ENCODE data around the gene HDAC4.

HDAC4 gene

GRCh38 chr2:239267288-239267951, 133.4 kb downstream of the HDAC4 start:
- H3K9me3 ChIP-seq: no peaks in the 10 kb centered on the region
- peak overlapping the region; percentile 82 to 91 for H3K4me3 ChIP-seq (ENCODE audit: low read depth in 1 of 2, low read length in 1 of 2)
- H3K27me3 ChIP-seq: no peaks in the 10 kb centered on the region
- peak; percentile 61 for TF ChIP-seq CTCF (IDR thresholded peaks at IDR 0.05)
- H3K27ac ChIP-seq: peak overlapping the region; percentile 93
- H3K4me1 ChIP-seq (ENCODE audit: control insufficient read depth in 1 of 2, insufficient read depth in 1 of 2, low read depth in 1 of 2, low read length in 1 of 2): peaks cover 84 to 96% of the 10 kb centered on the region in 2 experiments
- no peaks in the 10 kb centered on the region for H3K36me3 ChIP-seq

GRCh38 chr2:239266779-239267287, 134.0 kb downstream of the HDAC4 start:
- H3K36me3 ChIP-seq: no peaks in the 10 kb centered on the region
- H3K9me3 ChIP-seq: no peaks in the 10 kb centered on the region
- H3K4me3 ChIP-seq (ENCODE audit: low read depth in 1 of 2, low read length in 1 of 2): peak overlapping the region; percentile 82 to 91
- no peak for TF ChIP-seq CTCF (IDR thresholded peaks at IDR 0.05)
- peaks cover 80 to 99% of the 10 kb centered on the region in 2 experiments for H3K4me1 ChIP-seq (ENCODE audit: control insufficient read depth in 1 of 2, insufficient read depth in 1 of 2, low read depth in 1 of 2, low read length in 1 of 2)
- H3K27me3 ChIP-seq: no peaks in the 10 kb centered on the region
- peak overlapping the region; percentile 93 for H3K27ac ChIP-seq

- Histone ChIP-seq H3K27ac (peak overlapping the region; percentile 93), H3K27me3 (no peaks in the 10 kb centered on the region), H3K4me1 (ENCODE audit: control insufficient read depth in 1 of 2, insufficient read depth in 1 of 2, low read depth in 1 of 2, low read length in 1 of 2) (peaks cover 80 to 99% of the 10 kb centered on the region in 2 experiments), H3K9me3 (no peaks in the 10 kb centered on the region), H3K36me3 (no peaks in the 10 kb centered on the region), H3K4me3 (ENCODE audit: low read depth in 1 of 2, low read length in 1 of 2) (peak overlapping the region; percentile 82 to 91)
- no peak for TF ChIP-seq CTCF (IDR thresholded peaks at IDR 0.05)
Measured at GRCh38 chr2:239266434-239266766, 134.4 kb downstream of the HDAC4 start.

GRCh38 chr2:239265681-239266433, 135.0 kb downstream of the HDAC4 start:
- Histone ChIP-seq H3K27me3 (no peaks in the 10 kb centered on the region), H3K27ac (peak overlapping the region; percentile 93), H3K9me3 (no peaks in the 10 kb centered on the region), H3K4me1 (ENCODE audit: control insufficient read depth in 1 of 2, insufficient read depth in 1 of 2, low read depth in 1 of 2, low read length in 1 of 2) (peaks cover 85 to 100% of the 10 kb centered on the region in 2 experiments), H3K4me3 (ENCODE audit: low read depth in 1 of 2, low read length in 1 of 2) (peak overlapping the region; percentile 82 to 91), H3K36me3 (no peaks in the 10 kb centered on the region)
- TF ChIP-seq CTCF (IDR thresholded peaks at IDR 0.05): no peak

GRCh38 chr2:239264838-239265651, 135.8 kb downstream of the HDAC4 start:
- peak; percentile 38 for TF ChIP-seq CTCF (IDR thresholded peaks at IDR 0.05)
- H3K4me3 ChIP-seq (ENCODE audit: low read depth in 1 of 2, low read length in 1 of 2): peak overlapping the region; percentile 82 to 91
- H3K9me3 ChIP-seq: no peaks in the 10 kb centered on the region
- no peaks in the 10 kb centered on the region for H3K36me3 ChIP-seq
- H3K27me3 ChIP-seq: no peaks in the 10 kb centered on the region
- H3K4me1 ChIP-seq (ENCODE audit: control insufficient read depth in 1 of 2, insufficient read depth in 1 of 2, low read depth in 1 of 2, low read length in 1 of 2): peaks cover 93 to 100% of the 10 kb centered on the region in 2 experiments
- H3K27ac ChIP-seq: peak overlapping the region; percentile 93
